ENCODE results near the gene C12orf43. TPM values are rescaled to one million over a fixed set of nuclear protein-coding genes. Genes with fewer than 3 reads are reported as not detected.

C12orf43 gene
- total RNA-seq, 1 experiment from 2014 or later: 5.2 TPM

GRCh38 chr12:121036810-121037326 lies 20.6 kb upstream of the C12orf43 start:
- H3K36me3 ChIP-seq (ENCODE audit: insufficient read depth, low read length): no peaks in the 10 kb centered on the region
- no peak overlapping the region for H3K9ac ChIP-seq (ENCODE audit: low read length)
- no peaks in the 10 kb centered on the region for H3K9me3 ChIP-seq (ENCODE audit: low read length)
- no peak overlapping the region for H3K4me2 ChIP-seq (ENCODE audit: low read depth, low read length, poor library complexity, severe bottlenecking)
- no peaks in the 10 kb centered on the region for H3K9me2 ChIP-seq (replicated peaks; ENCODE audit: insufficient read depth, low read length)
- DNase-seq: no peak
- H3K27ac ChIP-seq (ENCODE audit: low read length): no peak overlapping the region
- H3K27me3 ChIP-seq (ENCODE audit: low read length): no peaks in the 10 kb centered on the region
- peaks cover 13% of the 10 kb centered on the region for H3K4me1 ChIP-seq (ENCODE audit: low read length)
- H3K79me2 ChIP-seq (ENCODE audit: low read length): no peaks in the 10 kb centered on the region
- no peaks in the 10 kb centered on the region for H4K20me1 ChIP-seq (ENCODE audit: insufficient read depth, low read depth, low read length)
- H2AFZ ChIP-seq (ENCODE audit: low read length): no peak overlapping the region
- H3K4me3 ChIP-seq (ENCODE audit: low read length): no peak overlapping the region

DNA sequence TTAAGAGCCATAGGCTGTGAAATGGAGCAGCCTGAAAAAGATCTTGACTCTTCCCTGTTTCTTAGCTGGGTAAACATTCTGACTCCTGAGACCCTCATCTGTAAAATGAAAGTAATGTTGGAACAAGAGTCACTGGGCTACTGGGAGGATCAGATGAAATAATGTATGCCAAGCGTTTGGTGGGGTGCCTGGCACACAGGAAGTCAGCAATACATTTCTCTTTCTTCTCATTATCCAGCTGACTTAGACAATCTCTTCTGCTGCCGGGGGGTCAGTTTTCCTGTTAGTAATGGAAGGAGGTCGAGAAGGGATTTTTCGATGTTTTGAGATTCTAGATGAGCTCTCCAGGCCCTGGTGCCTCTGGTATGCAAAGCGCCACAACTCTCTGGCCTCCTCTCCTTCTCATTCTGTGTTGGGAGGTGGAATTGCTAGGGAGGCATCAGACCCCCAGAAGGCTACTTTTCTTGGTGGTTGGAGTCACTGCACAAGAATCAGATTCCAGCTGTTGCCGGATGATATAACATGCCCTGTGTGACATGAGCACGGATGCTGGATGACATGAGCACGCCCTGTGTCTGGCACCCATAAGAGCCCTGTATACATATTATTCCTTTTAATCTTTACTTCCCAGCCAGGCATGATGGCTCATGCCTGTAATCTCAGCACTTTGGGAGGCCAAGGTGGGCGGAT lies 18.5 kb upstream of the C12orf43 start:
- Histone ChIP-seq H3K9me3 (ENCODE audit: low read length) (no peaks in the 10 kb centered on the region), H3K4me2 (ENCODE audit: low read depth, low read length, poor library complexity, severe bottlenecking) (no peak overlapping the region), H3K9ac (ENCODE audit: low read length) (no peak overlapping the region), H3K9me2 (replicated peaks; ENCODE audit: insufficient read depth, low read length) (no peaks in the 10 kb centered on the region), H3K27me3 (ENCODE audit: low read length) (no peaks in the 10 kb centered on the region), H2AFZ (ENCODE audit: low read length) (no peak overlapping the region), H3K4me1 (ENCODE audit: low read length) (peaks cover 13% of the 10 kb centered on the region), H3K36me3 (ENCODE audit: insufficient read depth, low read length) (no peaks in the 10 kb centered on the region), H3K4me3 (ENCODE audit: low read length) (no peak overlapping the region), H4K20me1 (ENCODE audit: insufficient read depth, low read depth, low read length) (no peaks in the 10 kb centered on the region), H3K27ac (ENCODE audit: low read length) (no peak overlapping the region), H3K79me2 (ENCODE audit: low read length) (no peaks in the 10 kb centered on the region)
- DNase-seq: no peak

DNA sequence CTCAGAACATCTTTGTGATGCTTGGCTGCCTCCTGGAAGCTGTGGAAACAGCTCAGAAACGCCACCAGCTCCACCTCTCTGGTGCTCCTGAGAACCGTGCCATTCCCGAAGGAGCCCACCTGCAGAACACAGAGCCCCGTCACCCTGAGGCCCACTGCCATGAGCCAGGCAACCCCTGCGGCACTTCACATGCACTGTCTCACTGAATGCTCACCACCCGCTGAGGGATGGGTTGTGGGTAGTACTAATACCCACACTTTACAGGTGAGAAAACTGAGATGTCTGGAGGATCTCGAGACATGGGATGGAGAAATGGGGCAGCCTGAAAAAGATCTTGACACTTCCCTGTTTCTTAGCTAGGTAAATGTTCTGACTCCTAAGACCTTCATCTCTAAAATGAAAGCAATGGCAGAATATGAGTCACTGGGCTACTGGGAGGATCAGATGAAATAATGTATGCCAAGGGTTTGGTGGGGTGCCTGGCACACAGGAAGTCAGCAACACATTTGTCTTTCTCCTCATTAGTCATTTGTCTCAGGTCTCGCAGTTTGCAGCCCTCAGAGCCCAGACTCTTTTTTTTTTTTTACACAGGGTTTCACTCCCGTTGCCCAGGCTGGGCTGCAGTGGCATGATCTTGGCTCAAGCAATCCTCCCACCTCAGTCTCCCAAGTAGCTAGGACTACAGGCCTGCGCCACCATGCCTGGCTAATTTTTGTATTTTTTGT lies 17.5 kb upstream of the C12orf43 start:
- H3K4me3 ChIP-seq (ENCODE audit: low read length): no peak overlapping the region
- no peak overlapping the region for H3K4me2 ChIP-seq (ENCODE audit: low read depth, low read length, poor library complexity, severe bottlenecking)

DNA sequence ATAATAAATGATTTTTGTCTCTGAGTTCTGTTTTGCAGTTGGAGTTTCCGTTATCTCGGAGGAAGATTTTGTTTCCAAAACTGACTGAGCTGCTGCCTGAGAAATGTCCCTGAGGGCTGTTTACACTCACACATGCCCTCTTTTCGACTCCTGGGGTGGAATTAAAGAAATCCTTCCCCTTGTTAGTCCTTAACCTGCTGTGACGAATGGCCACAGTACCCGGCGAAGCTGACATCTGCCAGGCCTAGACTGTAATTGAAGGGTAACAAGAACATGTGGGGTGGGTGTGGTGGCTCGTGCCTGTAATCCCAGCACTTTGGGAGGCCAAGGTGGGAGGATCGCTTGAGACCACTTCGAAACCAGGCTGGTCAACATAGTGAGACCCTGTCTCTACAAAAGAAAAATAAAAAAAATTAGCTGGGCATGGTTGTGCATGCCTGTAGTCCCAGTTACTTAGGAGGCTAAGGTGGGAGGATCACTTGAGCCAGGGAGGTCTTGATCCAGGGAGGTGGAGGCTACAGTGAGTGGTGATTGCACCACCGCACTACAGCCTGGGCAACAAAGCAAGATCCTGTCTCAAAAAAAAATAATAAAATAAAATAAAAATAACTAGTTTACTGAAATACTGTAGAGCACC lies 14.4 kb upstream of the C12orf43 start:
- no peak overlapping the region for H2AFZ ChIP-seq (ENCODE audit: low read length)
- H3K27ac ChIP-seq (ENCODE audit: low read length): no peak overlapping the region
- H3K27me3 ChIP-seq (ENCODE audit: low read length): no peaks in the 10 kb centered on the region
- no peaks in the 10 kb centered on the region for H3K4me1 ChIP-seq (ENCODE audit: low read length)
- no peak overlapping the region for H3K9ac ChIP-seq (ENCODE audit: low read length)
- no peaks in the 10 kb centered on the region for H3K36me3 ChIP-seq (ENCODE audit: insufficient read depth, low read length)
- no peak overlapping the region for H3K4me3 ChIP-seq (ENCODE audit: low read length)
- no peaks in the 10 kb centered on the region for H3K79me2 ChIP-seq (ENCODE audit: low read length)
- no peaks in the 10 kb centered on the region for H3K9me2 ChIP-seq (replicated peaks; ENCODE audit: insufficient read depth, low read length)
- no peaks in the 10 kb centered on the region for H3K9me3 ChIP-seq (ENCODE audit: low read length)
- no peaks in the 10 kb centered on the region for H4K20me1 ChIP-seq (ENCODE audit: insufficient read depth, low read depth, low read length)
- no peak for DNase-seq
- no peak overlapping the region for H3K4me2 ChIP-seq (ENCODE audit: low read depth, low read length, poor library complexity, severe bottlenecking)

More for the DNA sequence above, 17.5 kb upstream of the C12orf43 start:
- Histone ChIP-seq H3K27me3 (ENCODE audit: low read length) (no peaks in the 10 kb centered on the region), H3K9me2 (replicated peaks; ENCODE audit: insufficient read depth, low read length) (no peaks in the 10 kb centered on the region), H3K79me2 (ENCODE audit: low read length) (no peaks in the 10 kb centered on the region), H3K9me3 (ENCODE audit: low read length) (no peaks in the 10 kb centered on the region), H3K9ac (ENCODE audit: low read length) (no peak overlapping the region), H3K27ac (ENCODE audit: low read length) (no peak overlapping the region), H3K36me3 (ENCODE audit: insufficient read depth, low read length) (no peaks in the 10 kb centered on the region), H2AFZ (ENCODE audit: low read length) (no peak overlapping the region), H3K4me1 (ENCODE audit: low read length) (peaks cover 7% of the 10 kb centered on the region), H4K20me1 (ENCODE audit: insufficient read depth, low read depth, low read length) (no peaks in the 10 kb centered on the region)
- DNase-seq: no peak

DNA sequence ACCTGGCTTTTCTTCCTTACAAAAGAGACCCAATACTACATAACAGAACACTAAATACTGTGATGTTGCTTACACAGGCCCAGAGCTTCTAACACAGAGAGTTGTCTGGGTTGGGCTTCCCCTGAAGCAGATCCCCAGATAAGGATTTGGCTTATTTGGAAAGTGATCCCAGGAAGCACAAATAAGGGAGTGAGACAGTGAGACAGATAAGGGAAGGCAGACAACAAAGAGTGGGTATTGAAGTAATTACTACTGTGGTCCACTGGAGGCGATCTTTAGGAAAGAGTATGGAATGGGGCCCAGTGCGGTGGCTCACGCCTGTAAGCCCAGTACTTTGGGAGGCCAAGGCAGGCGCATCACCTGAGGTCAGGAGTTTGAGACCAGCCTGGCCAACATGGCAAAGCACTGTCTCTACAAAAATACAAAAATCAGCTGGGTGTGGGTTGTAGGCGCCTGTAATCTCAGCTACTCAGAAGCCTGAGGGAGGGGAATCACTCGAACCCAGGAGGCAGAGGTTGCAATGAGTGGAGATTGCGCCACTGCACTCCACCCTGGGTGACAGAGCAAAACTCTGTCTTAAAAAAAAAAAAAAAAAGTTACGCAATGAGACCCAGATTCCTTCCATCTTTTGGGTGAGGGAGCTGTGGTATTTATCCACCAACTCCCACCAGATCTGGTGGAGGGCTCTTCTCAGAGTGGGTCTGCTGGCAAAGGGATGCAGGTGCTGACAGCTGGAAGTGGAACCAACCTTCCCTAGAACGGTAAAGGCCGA lies 10.2 kb upstream of the C12orf43 start:
- no peaks in the 10 kb centered on the region for H3K9me3 ChIP-seq (ENCODE audit: low read length)
- no peaks in the 10 kb centered on the region for H3K79me2 ChIP-seq (ENCODE audit: low read length)
- no peaks in the 10 kb centered on the region for H3K27me3 ChIP-seq (ENCODE audit: low read length)
- H3K4me2 ChIP-seq (ENCODE audit: low read depth, low read length, poor library complexity, severe bottlenecking): no peak overlapping the region
- H4K20me1 ChIP-seq (ENCODE audit: insufficient read depth, low read depth, low read length): no peaks in the 10 kb centered on the region
- H3K9ac ChIP-seq (ENCODE audit: low read length): no peak overlapping the region
- no peak overlapping the region for H3K4me3 ChIP-seq (ENCODE audit: low read length)
- H3K9me2 ChIP-seq (replicated peaks; ENCODE audit: insufficient read depth, low read length): no peaks in the 10 kb centered on the region
- no peak overlapping the region for H3K27ac ChIP-seq (ENCODE audit: low read length)
- no peaks in the 10 kb centered on the region for H3K36me3 ChIP-seq (ENCODE audit: insufficient read depth, low read length)
- no peak for DNase-seq
- no peaks in the 10 kb centered on the region for H3K4me1 ChIP-seq (ENCODE audit: low read length)
- H2AFZ ChIP-seq (ENCODE audit: low read length): no peak overlapping the region

- no peaks in the 10 kb centered on the region for H3K9me3 ChIP-seq (ENCODE audit: low read length)
- H3K4me1 ChIP-seq (ENCODE audit: low read length): no peaks in the 10 kb centered on the region
- H3K4me2 ChIP-seq (ENCODE audit: low read depth, low read length, poor library complexity, severe bottlenecking): no peak overlapping the region
- H3K9ac ChIP-seq (ENCODE audit: low read length): no peak overlapping the region
- DNase-seq: no peak
- H3K27ac ChIP-seq (ENCODE audit: low read length): no peak overlapping the region
- H3K79me2 ChIP-seq (ENCODE audit: low read length): no peaks in the 10 kb centered on the region
- no peaks in the 10 kb centered on the region for H3K27me3 ChIP-seq (ENCODE audit: low read length)
- no peak overlapping the region for H3K4me3 ChIP-seq (ENCODE audit: low read length)
- no peaks in the 10 kb centered on the region for H3K36me3 ChIP-seq (ENCODE audit: insufficient read depth, low read length)
- no peaks in the 10 kb centered on the region for H4K20me1 ChIP-seq (ENCODE audit: insufficient read depth, low read depth, low read length)
- H3K9me2 ChIP-seq (replicated peaks; ENCODE audit: insufficient read depth, low read length): no peaks in the 10 kb centered on the region
- H2AFZ ChIP-seq (ENCODE audit: low read length): no peak overlapping the region
These were observed 9.3 kb upstream of the C12orf43 start for GRCh38 chr12:121025442-121026226.

- no peaks in the 10 kb centered on the region for H3K79me2 ChIP-seq (ENCODE audit: low read length)
- H3K27ac ChIP-seq (ENCODE audit: low read length): no peak overlapping the region
- H3K4me2 ChIP-seq (ENCODE audit: low read depth, low read length, poor library complexity, severe bottlenecking): no peak overlapping the region
- H3K4me3 ChIP-seq (ENCODE audit: low read length): no peak overlapping the region
- H4K20me1 ChIP-seq (ENCODE audit: insufficient read depth, low read depth, low read length): no peaks in the 10 kb centered on the region
- DNase-seq: no peak
- no peaks in the 10 kb centered on the region for H3K9me3 ChIP-seq (ENCODE audit: low read length)
- no peak overlapping the region for H3K9ac ChIP-seq (ENCODE audit: low read length)
- H3K4me1 ChIP-seq (ENCODE audit: low read length): no peaks in the 10 kb centered on the region
- no peaks in the 10 kb centered on the region for H3K9me2 ChIP-seq (replicated peaks; ENCODE audit: insufficient read depth, low read length)
- H3K27me3 ChIP-seq (ENCODE audit: low read length): no peaks in the 10 kb centered on the region
- H2AFZ ChIP-seq (ENCODE audit: low read length): no peak overlapping the region
- no peaks in the 10 kb centered on the region for H3K36me3 ChIP-seq (ENCODE audit: insufficient read depth, low read length)
These were observed 7.5 kb upstream of the C12orf43 start for GRCh38 chr12:121023799-121024198.
